GM18868 (cell line): ENCODE measurements around the gene TK1.
A peak's percentile ranks its signal among the peaks of the same experiment; 100 is the strongest.
"Not testable (repeated sequence)": the region's sequence is repeated elsewhere in the genome, so short reads cannot be mapped to it uniquely, and the experiment has no call there.

Experiments used
- ATAC-seq: cut with Tn5 transposase; IDR thresholded peaks from one replicate; pipeline ENCODE4 v1.9.1; 2021; ENCODE audit warnings: mild to moderate bottlenecking, moderate library complexity; ENCODE audit not compliant: unreplicated experiment

Gene TK1

DNA sequence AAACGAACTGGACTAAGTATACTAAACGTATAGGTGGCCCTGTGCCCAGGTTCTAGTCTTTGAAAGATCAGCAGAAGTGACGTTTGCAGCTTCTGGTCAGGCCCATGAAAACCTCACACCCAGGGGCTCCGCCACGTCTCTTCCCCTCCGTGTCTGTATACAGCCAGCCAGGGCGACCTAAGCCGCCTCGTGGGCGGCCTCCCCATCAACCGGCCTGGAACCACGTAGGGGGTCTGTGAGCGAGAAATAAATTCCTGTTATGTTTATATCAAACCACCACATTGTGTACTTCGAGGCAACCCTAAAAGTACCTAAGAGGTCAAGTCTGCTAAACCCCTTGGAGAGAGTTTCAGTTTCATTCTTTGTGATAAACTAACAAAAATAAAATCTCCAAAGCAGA, 6.8 kb downstream of the TK1 start:
- ATAC-seq, result no peak

GRCh38 chr17:78179372-78179771, 7.5 kb downstream of the TK1 start:
- ATAC-seq, result no peak

DNA sequence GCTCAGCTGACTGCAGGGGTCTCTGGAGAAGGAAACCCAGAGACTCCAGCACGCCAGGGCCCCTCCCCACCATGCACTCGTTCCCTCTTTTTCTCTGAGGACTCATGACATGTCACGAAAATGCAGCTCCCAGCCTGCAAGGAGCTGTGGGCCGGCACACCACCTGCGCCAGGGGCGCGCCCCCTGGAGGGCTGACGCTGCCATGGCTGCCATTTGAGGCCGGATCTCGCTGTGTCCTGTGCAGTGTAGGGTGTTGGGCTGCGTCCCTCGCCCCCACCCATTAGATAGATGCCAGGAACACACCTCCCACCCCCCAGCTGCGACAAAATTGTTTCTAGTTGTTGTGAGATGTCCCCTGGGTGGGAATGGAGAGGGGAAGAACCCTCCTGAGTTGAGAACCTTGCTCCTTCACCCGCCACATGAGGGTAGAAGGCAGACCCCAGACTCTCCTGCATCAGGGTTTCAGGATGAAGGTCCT, 10.3 kb downstream of the TK1 start:
- no peak for ATAC-seq

- ATAC-seq, result no peak
Measured at GRCh38 chr17:78175643-78175981, 11.2 kb downstream of the TK1 start.

- ATAC-seq, result no peak
Measured at GRCh38 chr17:78174870-78175642, 11.8 kb downstream of the TK1 start.

DNA sequence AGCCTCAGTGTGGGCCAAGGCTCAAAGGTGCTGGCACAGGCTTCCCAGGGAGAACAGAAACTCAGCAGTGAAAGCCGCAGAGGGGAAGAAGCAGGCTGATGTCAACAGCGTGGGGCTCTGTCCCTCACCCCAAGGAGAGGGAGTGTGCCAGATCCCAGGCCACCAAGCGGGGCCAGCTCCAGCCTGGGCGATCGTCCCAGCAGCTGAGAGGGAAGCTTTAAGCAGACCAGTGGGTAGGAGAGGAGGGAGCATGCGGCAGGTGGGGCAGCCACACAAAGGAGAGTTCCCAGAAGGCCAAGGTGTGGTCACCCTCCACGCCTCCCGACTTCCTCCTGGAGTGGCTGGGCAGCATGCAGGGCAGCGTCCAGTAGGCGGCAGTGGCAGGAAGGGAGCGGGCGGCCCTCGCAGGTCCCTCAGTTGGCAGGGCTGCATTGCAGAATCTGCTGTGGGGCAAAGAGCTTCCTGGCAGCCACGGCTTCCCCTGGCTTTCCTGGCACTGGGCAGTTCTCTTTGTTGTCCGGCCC, 12.4 kb downstream of the TK1 start:
- ATAC-seq, result no peak

DNA sequence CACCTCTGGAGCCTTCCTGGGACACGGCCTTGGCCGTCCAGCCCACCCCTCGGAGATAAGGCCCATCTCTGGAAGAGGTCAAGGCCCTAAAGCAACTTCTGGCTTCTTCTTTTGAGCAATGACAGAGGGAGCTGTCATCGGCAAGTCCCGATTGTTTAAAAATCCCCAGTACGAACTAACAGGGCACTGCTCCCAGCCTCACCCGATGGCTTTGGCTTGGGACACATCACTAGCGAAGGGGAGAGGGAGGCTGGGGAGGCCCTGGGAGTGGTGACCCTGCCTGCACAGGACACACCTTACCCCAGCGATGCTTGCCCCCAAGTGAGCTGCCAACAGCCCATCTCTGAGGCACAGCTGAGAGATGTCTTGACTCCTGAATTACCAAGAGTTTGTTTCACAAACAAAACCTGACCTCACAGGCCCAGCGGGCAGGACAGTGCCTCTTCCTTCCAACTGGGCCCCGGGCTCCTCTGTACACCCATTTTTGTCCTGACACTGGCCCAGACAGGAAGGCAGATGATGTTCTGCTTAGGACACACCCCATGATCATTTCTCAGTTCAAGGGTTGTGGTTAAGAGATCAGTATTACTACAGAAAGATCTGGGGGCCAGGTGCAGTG, 13.6 kb downstream of the TK1 start:
- ATAC-seq, result peak; percentile 28

DNA sequence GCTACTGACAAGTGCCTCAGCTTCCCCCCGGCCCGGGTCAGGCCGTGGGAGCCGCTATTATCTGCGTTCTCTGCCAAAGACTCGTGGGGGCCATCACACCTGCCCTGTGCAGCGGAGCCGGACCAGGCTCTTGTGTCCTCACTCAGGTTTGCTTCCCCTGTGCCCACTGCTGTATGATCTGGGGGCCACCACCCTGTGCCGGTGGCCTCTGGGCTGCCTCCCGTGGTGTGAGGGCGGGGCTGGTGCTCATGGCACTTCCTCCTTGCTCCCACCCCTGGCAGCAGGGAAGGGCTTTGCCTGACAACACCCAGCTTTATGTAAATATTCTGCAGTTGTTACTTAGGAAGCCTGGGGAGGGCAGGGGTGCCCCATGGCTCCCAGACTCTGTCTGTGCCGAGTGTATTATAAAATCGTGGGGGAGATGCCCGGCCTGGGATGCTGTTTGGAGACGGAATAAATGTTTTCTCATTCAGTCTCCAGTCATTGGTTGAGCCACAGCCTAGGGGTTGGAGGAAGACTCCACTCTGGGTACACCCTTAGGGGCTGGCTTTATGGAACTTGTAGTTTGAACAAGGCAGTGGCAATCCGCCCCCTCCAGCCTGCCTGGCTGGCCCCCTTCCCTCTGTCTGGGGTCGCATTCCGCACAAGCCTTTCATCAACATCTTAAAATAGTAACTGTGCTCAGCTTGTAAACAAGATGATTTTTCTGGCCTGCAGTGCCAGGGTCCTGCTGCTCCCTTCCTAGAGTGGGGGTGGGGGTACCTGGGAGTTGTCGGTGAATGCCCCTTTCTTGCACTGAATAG, 14.4 kb downstream of the TK1 start:
- ATAC-seq, result no peak

GRCh38 chr17:78171591-78172248, 15.1 kb downstream of the TK1 start:
- not testable (repeated sequence) for ATAC-seq

- no peak for ATAC-seq
Measured at GRCh38 chr17:78170692-78171590, 15.9 kb downstream of the TK1 start.

DNA sequence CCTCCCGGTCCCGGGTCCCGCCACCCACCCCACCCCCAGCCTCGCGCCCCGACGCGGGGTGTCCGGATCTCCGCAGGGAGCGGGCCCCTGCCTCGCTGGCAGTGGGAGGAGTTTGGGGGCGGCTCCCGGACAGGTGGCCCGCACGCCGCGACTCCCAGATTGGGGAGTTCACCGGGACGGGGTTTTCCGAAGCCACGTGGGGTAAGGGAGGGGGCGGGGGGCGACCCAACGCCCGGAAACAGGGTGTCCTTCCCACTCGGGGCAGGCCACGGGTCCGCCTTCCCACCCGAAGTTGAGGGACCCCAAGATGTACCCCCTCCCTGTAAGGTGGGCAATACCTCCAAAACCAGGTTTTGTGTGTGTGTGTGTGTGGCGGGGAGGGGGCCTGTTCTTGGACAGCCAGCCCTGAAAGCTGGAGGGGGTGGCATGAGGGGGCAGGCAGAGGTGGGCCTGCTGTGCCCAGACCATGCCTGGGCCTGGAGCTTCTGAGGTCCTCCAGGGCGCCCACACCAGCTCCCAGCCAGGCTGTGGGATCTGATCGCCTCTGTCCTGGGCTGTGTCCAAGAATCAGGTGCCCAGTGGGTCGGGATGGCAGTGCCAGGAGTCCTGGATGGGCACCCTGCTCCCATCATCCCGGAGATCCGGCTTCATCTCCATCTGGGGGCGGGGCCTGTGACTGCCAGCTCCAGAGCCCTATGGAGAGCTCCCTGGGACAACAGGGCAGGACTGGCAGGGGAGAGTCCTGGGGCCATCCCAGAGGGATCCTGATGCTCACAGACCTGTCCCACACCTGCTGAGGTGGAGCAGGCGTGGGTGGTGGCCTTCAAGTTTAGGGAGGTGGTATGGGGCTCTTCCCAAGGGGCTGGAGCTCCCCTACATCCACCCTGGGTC, 17.7 kb downstream of the TK1 start:
- ATAC-seq, result no peak

DNA sequence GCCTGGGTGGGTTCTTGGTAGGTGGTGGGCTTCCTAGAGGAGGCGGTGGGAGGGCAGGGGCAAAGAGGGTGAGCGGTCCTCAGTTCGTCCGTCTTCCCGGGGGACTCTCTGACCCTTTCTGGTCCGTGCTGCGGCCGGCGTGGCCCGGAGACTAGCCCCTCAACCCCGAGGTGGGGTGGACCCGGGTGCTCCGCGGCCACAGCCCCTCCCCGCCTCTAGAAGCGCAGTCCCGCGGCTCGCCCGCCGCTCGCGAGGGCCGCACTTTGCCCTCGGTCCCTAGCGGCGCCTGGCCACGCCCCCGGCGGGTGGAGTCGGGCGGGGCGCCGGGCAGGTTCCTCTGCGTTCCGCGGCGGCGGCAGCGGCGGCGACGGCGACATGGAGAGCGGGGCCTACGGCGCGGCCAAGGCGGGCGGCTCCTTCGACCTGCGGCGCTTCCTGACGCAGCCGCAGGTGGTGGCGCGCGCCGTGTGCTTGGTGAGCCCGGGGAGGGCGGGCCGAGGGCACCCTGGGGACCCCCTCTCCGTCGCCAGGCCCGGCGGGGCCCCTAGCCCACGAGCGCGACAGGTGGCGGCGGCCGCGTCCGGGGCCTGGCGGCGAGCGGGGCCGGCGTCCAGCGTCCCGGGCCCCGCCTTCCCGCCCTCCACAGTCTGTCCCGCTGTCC, 18.5 kb downstream of the TK1 start, which contains the start of gene SYNGR2:
Gene SYNGR2, plus strand, starts transcription at position 340 of the 661 bp plus-strand sequence. Its CDS starts 36 bp downstream, at position 376.
- no peak for ATAC-seq

DNA sequence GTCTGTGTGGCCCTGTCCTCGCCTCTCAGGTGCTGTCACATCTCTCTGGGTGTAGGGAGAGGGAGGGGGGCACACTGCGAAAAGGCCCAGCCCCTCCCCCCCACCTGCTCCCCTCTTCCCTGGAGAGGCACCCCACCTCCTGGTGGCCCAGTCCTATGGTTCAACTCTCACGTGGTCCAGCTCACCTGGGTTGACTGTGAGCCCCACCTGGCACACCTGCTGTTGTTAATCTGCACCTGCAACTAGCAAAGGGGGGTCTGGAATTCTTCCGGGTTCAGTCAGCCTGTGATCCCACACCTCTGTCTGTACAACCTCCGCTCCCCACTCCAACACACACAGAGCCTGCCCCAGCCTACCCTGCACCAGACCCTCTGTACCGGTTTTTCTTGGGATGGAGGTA, 20.4 kb downstream of the TK1 start:
- no peak for ATAC-seq

DNA sequence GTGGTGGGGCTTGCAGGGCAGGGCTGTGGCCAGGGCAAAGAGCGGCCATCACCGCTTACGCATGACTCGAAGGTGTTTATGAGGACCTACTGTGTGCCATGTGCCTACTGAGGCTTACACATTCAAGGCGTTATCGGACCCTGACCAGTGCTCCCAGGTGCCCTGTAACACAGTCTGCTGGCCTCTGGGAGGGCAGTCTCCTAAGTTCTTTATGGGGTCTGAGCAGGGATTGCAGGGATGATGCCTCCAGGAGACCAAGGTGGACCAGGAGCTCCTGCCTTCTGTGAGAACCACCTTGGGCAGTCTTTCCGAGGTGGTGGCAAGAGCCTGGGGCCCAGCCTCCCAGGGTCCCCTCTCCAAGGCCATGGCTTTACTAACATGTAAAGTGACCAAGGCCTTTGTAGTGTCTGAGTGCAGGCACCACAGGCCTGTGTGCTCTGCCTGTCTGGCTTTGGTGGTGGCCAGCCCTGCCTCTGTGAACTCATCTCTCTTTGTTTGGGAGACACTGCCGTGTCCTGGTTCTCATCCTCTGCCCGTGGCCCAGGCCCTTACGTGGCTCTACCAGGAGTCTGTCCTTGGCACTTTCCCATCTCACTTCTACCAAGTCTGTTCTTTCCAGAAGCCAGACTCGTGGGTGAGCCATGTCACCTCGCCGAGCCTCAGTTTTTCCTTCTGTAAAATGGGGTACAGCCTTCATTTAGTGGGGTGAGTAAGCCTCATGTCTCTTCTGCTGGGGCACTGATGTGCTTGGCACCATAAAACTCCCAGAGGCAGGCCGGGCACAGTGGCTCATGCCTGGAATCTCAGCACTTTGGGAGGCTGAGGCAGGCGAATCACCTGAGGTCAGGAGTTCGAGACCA, 21.9 kb downstream of the TK1 start:
- no peak for ATAC-seq

- no peak for ATAC-seq
Measured at GRCh38 chr17:78163881-78164747, 22.7 kb downstream of the TK1 start.

DNA sequence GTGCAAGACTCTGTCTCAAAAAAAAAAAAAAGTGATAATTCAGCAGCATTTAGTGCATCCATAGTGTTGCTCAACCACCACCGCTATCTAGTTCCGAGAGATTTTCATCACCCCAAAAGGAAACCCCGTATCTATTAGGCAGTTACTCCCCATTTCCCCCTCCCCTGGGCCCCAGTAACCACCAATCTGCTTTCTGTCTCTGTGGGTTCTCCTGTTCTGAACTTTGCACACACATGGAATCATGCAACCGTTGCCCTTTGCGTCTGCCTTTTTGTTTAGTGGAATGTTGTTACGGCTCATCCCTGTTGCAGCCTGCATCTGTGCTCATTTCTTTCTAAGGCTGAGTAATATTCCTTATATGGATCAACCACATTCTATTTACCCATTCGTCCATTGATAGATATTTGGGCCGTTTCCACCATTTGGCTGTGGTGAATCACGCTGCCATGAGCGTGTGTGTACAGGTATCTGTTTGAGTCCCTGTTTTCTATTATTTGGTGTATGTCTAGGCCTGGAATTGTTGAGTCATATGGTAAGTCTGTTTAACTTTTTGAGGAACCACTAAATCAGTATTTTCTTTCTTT, 27.2 kb downstream of the TK1 start:
- ATAC-seq, result peak; percentile 57
